H9 (cell line): ENCODE measurements around the gene CNGB1. TPM values are rescaled to one million over a fixed set of nuclear protein-coding genes. Genes with fewer than 3 reads are reported as not detected.
A peak's percentile ranks its signal among the peaks of the same experiment; 100 is the strongest.

ENCODE experiments used
- DNase-seq: peaks from one replicate; pipeline ENCODE4 v3.0.0-alpha.2; 2017
- H2AFZ ChIP-seq: one replicate; pipeline ENCODE4 v1.6.1; 2013; ENCODE audit warnings: mild to moderate bottlenecking, low read length, control low read depth, moderate library complexity
- H2AK5ac ChIP-seq: 2 replicates; pipeline ENCODE4 v1.6.1; 2013; ENCODE audit warnings: low read length, control low read depth, mixed read lengths; ENCODE audit not compliant: insufficient read length
- H2BK120ac ChIP-seq: one replicate; pipeline ENCODE4 v1.6.1; 2013; ENCODE audit warnings: low read depth, mild to moderate bottlenecking, low read length, control low read depth, inconsistent platforms; ENCODE audit not compliant: poor library complexity, severe bottlenecking
- H2BK12ac ChIP-seq: 2 replicates; pipeline ENCODE4 v1.6.1; 2013; ENCODE audit warnings: low read length, control low read depth, mixed read lengths, low read depth; ENCODE audit not compliant: insufficient read length
- H2BK15ac ChIP-seq: 2 replicates; pipeline ENCODE4 v1.6.1; 2013; ENCODE audit warnings: low read depth, low read length, control low read depth
- H2BK20ac ChIP-seq: one replicate; pipeline ENCODE4 v1.6.1; 2013; ENCODE audit warnings: low read depth, mild to moderate bottlenecking, low read length, control low read depth, inconsistent platforms; ENCODE audit not compliant: poor library complexity, severe bottlenecking
- H2BK5ac ChIP-seq: 2 replicates; pipeline ENCODE4 v1.6.1; 2013; ENCODE audit warnings: low read length, control low read depth, mixed read lengths; ENCODE audit not compliant: insufficient read length
- H3K14ac ChIP-seq: 2 replicates; pipeline ENCODE4 v1.6.1; 2013; ENCODE audit warnings: low read length, control low read depth; ENCODE audit not compliant: insufficient read depth
- H3K18ac ChIP-seq: 2 replicates; pipeline ENCODE4 v1.6.1; 2013; ENCODE audit warnings: low read depth, mild to moderate bottlenecking, mixed read lengths, low read length, control low read depth; ENCODE audit not compliant: insufficient read length
- H3K23ac ChIP-seq: 2 replicates; pipeline ENCODE4 v1.6.1; 2013; ENCODE audit warnings: low read length, control low read depth, mixed read lengths, low read depth; ENCODE audit not compliant: insufficient read length
- H3K23me2 ChIP-seq: 2 replicates; pipeline ENCODE4 v1.6.1; 2013; ENCODE audit warnings: low read depth, mild to moderate bottlenecking, mixed read lengths, low read length, control low read depth; ENCODE audit not compliant: insufficient read length, poor library complexity, severe bottlenecking
- H3K27ac ChIP-seq: 2 replicates; pipeline ENCODE4 v1.5.1; 2013; ENCODE audit warnings: low read length, control low read depth, mixed read lengths, low read depth; ENCODE audit not compliant: insufficient read length
- H3K27me3 ChIP-seq: 2 replicates; pipeline ENCODE4 v1.6.1; 2013; ENCODE audit warnings: low read length, control low read depth, inconsistent platforms; ENCODE audit not compliant: insufficient read depth
- H3K4ac ChIP-seq: 2 replicates; pipeline ENCODE4 v1.6.1; 2013; ENCODE audit warnings: low read depth, mild to moderate bottlenecking, control low read depth, inconsistent platforms, low read length, moderate library complexity
- H3K4me1 ChIP-seq: 2 replicates; pipeline ENCODE4 v1.6.1; 2013; ENCODE audit warnings: low read length, control low read depth, inconsistent platforms; ENCODE audit not compliant: insufficient read depth
- H3K4me2 ChIP-seq: 2 replicates; pipeline ENCODE4 v1.6.1; 2013; ENCODE audit warnings: low read length, control low read depth, mixed read lengths; ENCODE audit not compliant: insufficient read length, insufficient read depth
- H3K56ac ChIP-seq: 2 replicates; pipeline ENCODE4 v1.6.1; 2013; ENCODE audit warnings: low read depth, mild to moderate bottlenecking, mixed read lengths, low read length, control low read depth; ENCODE audit not compliant: insufficient read length
- H3K79me1 ChIP-seq: 2 replicates; pipeline ENCODE4 v1.6.1; 2013; ENCODE audit warnings: low read depth, mild to moderate bottlenecking, moderate library complexity, low read length, control low read depth, inconsistent platforms; ENCODE audit not compliant: insufficient read depth, poor library complexity, severe bottlenecking
- H3K79me2 ChIP-seq: 2 replicates; pipeline ENCODE4 v1.6.1; 2013; ENCODE audit warnings: low read length, control low read depth, inconsistent platforms; ENCODE audit not compliant: insufficient read depth
- H3K9ac ChIP-seq: 2 replicates; pipeline ENCODE4 v1.6.1; 2013; ENCODE audit warnings: low read length, control low read depth, mixed read lengths; ENCODE audit not compliant: insufficient read length; ENCODE audit errors: extremely low read depth
- H3K9me3 ChIP-seq: one replicate; pipeline ENCODE4 v1.6.1; 2013; ENCODE audit warnings: low read depth, low read length, inconsistent platforms; ENCODE audit not compliant: control insufficient read depth
- H3T11ph ChIP-seq: one replicate; pipeline ENCODE4 v1.6.1; 2013; ENCODE audit warnings: mild to moderate bottlenecking, low read length, control low read depth, inconsistent platforms
- H4K20me1 ChIP-seq: one replicate; pipeline ENCODE4 v1.6.1; 2013; ENCODE audit not compliant: control insufficient read depth, insufficient read length, insufficient read depth
- H4K5ac ChIP-seq: 2 replicates; pipeline ENCODE4 v1.6.1; 2013; ENCODE audit warnings: low read depth, mild to moderate bottlenecking, mixed read lengths, low read length, control low read depth; ENCODE audit not compliant: insufficient read length
- H4K8ac ChIP-seq: replicated peaks from 2 replicates; pipeline ENCODE4 v1.6.1; 2013; ENCODE audit warnings: low read length, control low read depth, mixed read lengths, low read depth; ENCODE audit not compliant: insufficient read length
- H4K91ac ChIP-seq: 2 replicates; pipeline ENCODE4 v1.6.1; 2013; ENCODE audit warnings: low read depth, mild to moderate bottlenecking, moderate library complexity, mixed read lengths, low read length, control low read depth; ENCODE audit not compliant: insufficient read length
- H3K27ac Mint-ChIP-seq, 3 experiments: 2 replicates in 2 of 3; 3 replicates in 1 of 3; pipeline ENCODE4 v1.8.0; 2020 to 2021; ENCODE audit warnings: mixed read lengths in 3 of 3, mild to moderate bottlenecking in 1 of 3, moderate library complexity in 1 of 3
- H3K27me3 Mint-ChIP-seq: 2 replicates; pipeline ENCODE4 v1.8.0; 2021; ENCODE audit warnings: low read depth, mild to moderate bottlenecking, moderate library complexity, mixed read lengths
- H3K36me3 Mint-ChIP-seq, 3 experiments: 2 replicates in 2 of 3; 3 replicates in 1 of 3; pipeline ENCODE4 v1.8.0; 2020 to 2021; ENCODE audit warnings: low read depth in 3 of 3, mixed read lengths in 3 of 3; ENCODE audit not compliant: insufficient read depth in 1 of 3
- H3K4me1 Mint-ChIP-seq, 2 experiments: 2 replicates each; pipeline ENCODE4 v1.8.0; 2020; ENCODE audit warnings: mixed read lengths in 2 of 2
- H3K4me3 Mint-ChIP-seq, 2 experiments: 2 replicates in 1 of 2; 3 replicates in 1 of 2; pipeline ENCODE4 v1.8.0; 2020 to 2021; ENCODE audit warnings: mild to moderate bottlenecking in 2 of 2, mixed read lengths in 2 of 2, moderate library complexity in 1 of 2
- H3K9me3 Mint-ChIP-seq, 2 experiments: 2 replicates in 1 of 2; 3 replicates in 1 of 2; pipeline ENCODE4 v1.8.0; 2020; ENCODE audit warnings: mild to moderate bottlenecking in 2 of 2, mixed read lengths in 2 of 2, moderate library complexity in 1 of 2
- CTCF ChIP-seq: fragments of 200-600 bp; sonication (generic); conservative IDR thresholded peaks from 3 replicates; pipeline ENCODE4 v1.8.0; 2021; ENCODE audit warnings: antibody characterized with exemption, mild to moderate bottlenecking
- WGBS: extraction: QIAGEN DNeasy Blood & Tissue Kit; methylation state at CpG from one replicate; pipeline ENCODE4 v1.1.7; 2013; ENCODE audit warnings: missing lambda C conversion rate, low lambda C conversion rate, mixed read lengths; ENCODE audit not compliant: insufficient read length; ENCODE audit errors: extremely low coverage; 5-methylcytosine and 5-hydroxymethylcytosine counted together
- total RNA-seq: library from RNA; stranded (reverse); gene quantifications from 2 replicates; pipeline ENCODE4 v1.2.1, GENCODE V29; 2021

CNGB1 gene
- total RNA-seq, 1 experiment from 2014 or later: not detected

GRCh38 chr16:57993897-57994296, 23.0 kb upstream of the CNGB1 start:
- no peaks in the 10 kb centered on the region for H3K23me2 ChIP-seq
- TF ChIP-seq CTCF: no peak
- H3K9me3 ChIP-seq: no peaks in the 10 kb centered on the region
- no peak overlapping the region for H3K27ac Mint-ChIP-seq
- H3K27me3 ChIP-seq: no peaks in the 10 kb centered on the region
- H3T11ph ChIP-seq: no peak overlapping the region
- no peak overlapping the region for H3K4me2 ChIP-seq
- no peaks in the 10 kb centered on the region; the same call in 1 of the 2 replicates for H3K27me3 Mint-ChIP-seq
- H2BK120ac ChIP-seq: no peak overlapping the region
- no peak overlapping the region for H2AFZ ChIP-seq
- no CpG with 5 or more reads among the region's 5 CpGs for WGBS
- no peak overlapping the region for H3K18ac ChIP-seq
- H3K27ac ChIP-seq: no peak overlapping the region
- no peak overlapping the region for H2BK12ac ChIP-seq
- H3K4me1 ChIP-seq: no peaks in the 10 kb centered on the region; the same call in 1 of the 2 replicates
- H3K56ac ChIP-seq: no peak overlapping the region
- H3K4ac ChIP-seq: no peak overlapping the region; the same call in 1 of the 2 replicates
- no peak overlapping the region for H2BK15ac ChIP-seq
- H3K9me3 Mint-ChIP-seq: no peaks in the 10 kb centered on the region
- no peak overlapping the region for H2BK20ac ChIP-seq
- H2BK5ac ChIP-seq: no peak overlapping the region
- no peaks in the 10 kb centered on the region for H3K79me1 ChIP-seq
- peaks cover 4 to 14% (median 12%) of the 10 kb centered on the region in 3 experiments; a peak in 6 of 7 replicates for H3K36me3 Mint-ChIP-seq
- DNase-seq: no peak
- H3K9ac ChIP-seq: no peak overlapping the region
- H4K20me1 ChIP-seq: no peaks in the 10 kb centered on the region
- H3K4me1 Mint-ChIP-seq: peaks cover 10 to 11% of the 10 kb centered on the region in 2 experiments
- no peak overlapping the region; the same call in 1 of the 2 replicates for H3K14ac ChIP-seq
- no peak overlapping the region for H3K4me3 Mint-ChIP-seq
- no peak overlapping the region for H3K23ac ChIP-seq
- peak overlapping the region; percentile 28 for H4K91ac ChIP-seq
- no peak overlapping the region for H4K8ac ChIP-seq
- no peaks in the 10 kb centered on the region for H3K79me2 ChIP-seq
- H2AK5ac ChIP-seq: no peak overlapping the region
- no peak overlapping the region for H4K5ac ChIP-seq
